ENCODE results near the gene UBAC2. TPM values are rescaled to one million over a fixed set of nuclear protein-coding genes. Genes with fewer than 3 reads are reported as not detected.

Gene UBAC2
- total RNA-seq, 1 experiment from 2014 or later = 41.0 TPM

GRCh38 chr13:99322297-99323103 is 121.8 kb downstream of the UBAC2 start:
- Mint-ChIP-seq H3K36me3 (ENCODE audit: insufficient read depth, unreplicated experiment) (no peaks in the 10 kb centered on the region), H3K4me3 (ENCODE audit: low read depth, unreplicated experiment) (no peak overlapping the region), H3K9me3 (ENCODE audit: low read depth, unreplicated experiment) (no peaks in the 10 kb centered on the region), H3K27me3 (ENCODE audit: unreplicated experiment) (no peaks in the 10 kb centered on the region), H3K4me1 (ENCODE audit: low read depth, unreplicated experiment) (no peaks in the 10 kb centered on the region), H3K27ac (ENCODE audit: unreplicated experiment) (no peak overlapping the region)
- DNase-seq = no peak
- CTCF ChIA-PET = no interaction called here
- no peak for TF ChIP-seq CTCF (IDR thresholded peaks at IDR 0.05; ENCODE audit: unreplicated experiment)
- no TSS peak for BruUV-seq (replicated peaks)
- intact Hi-C loops (cut with micrococcal nuclease; ENCODE audit: unreplicated experiment) = no loop called here

- Mint-ChIP-seq H3K36me3 (ENCODE audit: insufficient read depth, unreplicated experiment) (no peaks in the 10 kb centered on the region), H3K4me1 (ENCODE audit: low read depth, unreplicated experiment) (no peaks in the 10 kb centered on the region), H3K4me3 (ENCODE audit: low read depth, unreplicated experiment) (no peak overlapping the region), H3K27ac (ENCODE audit: unreplicated experiment) (no peak overlapping the region), H3K9me3 (ENCODE audit: low read depth, unreplicated experiment) (no peaks in the 10 kb centered on the region), H3K27me3 (ENCODE audit: unreplicated experiment) (no peaks in the 10 kb centered on the region)
- no TSS peak for BruUV-seq (replicated peaks)
- no peak for TF ChIP-seq CTCF (IDR thresholded peaks at IDR 0.05; ENCODE audit: unreplicated experiment)
- intact Hi-C loops (cut with micrococcal nuclease; ENCODE audit: unreplicated experiment) = no loop called here
- CTCF ChIA-PET = no interaction called here
- no peak for DNase-seq
These were observed 122.8 kb downstream of the UBAC2 start for GRCh38 chr13:99323488-99323887.

- no peak for DNase-seq
- no TSS peak for BruUV-seq (replicated peaks)
- CTCF ChIA-PET = no interaction called here
- Mint-ChIP-seq H3K9me3 (ENCODE audit: low read depth, unreplicated experiment) (no peaks in the 10 kb centered on the region), H3K4me1 (ENCODE audit: low read depth, unreplicated experiment) (no peaks in the 10 kb centered on the region), H3K27ac (ENCODE audit: unreplicated experiment) (no peak overlapping the region), H3K4me3 (ENCODE audit: low read depth, unreplicated experiment) (no peak overlapping the region), H3K36me3 (ENCODE audit: insufficient read depth, unreplicated experiment) (no peaks in the 10 kb centered on the region), H3K27me3 (ENCODE audit: unreplicated experiment) (no peaks in the 10 kb centered on the region)
- TF ChIP-seq CTCF (IDR thresholded peaks at IDR 0.05; ENCODE audit: unreplicated experiment) = no peak
- intact Hi-C loops (cut with micrococcal nuclease; ENCODE audit: unreplicated experiment) = no loop called here
These were observed 125.4 kb downstream of the UBAC2 start for GRCh38 chr13:99326012-99326411.

- intact Hi-C loops (cut with micrococcal nuclease; ENCODE audit: unreplicated experiment) = no loop called here
- Mint-ChIP-seq H3K27me3 (ENCODE audit: unreplicated experiment) (no peaks in the 10 kb centered on the region), H3K36me3 (ENCODE audit: insufficient read depth, unreplicated experiment) (no peaks in the 10 kb centered on the region), H3K27ac (ENCODE audit: unreplicated experiment) (no peak overlapping the region), H3K4me1 (ENCODE audit: low read depth, unreplicated experiment) (no peaks in the 10 kb centered on the region), H3K4me3 (ENCODE audit: low read depth, unreplicated experiment) (no peak overlapping the region), H3K9me3 (ENCODE audit: low read depth, unreplicated experiment) (no peaks in the 10 kb centered on the region)
- BruUV-seq (replicated peaks) = no TSS peak
- CTCF ChIA-PET = no interaction called here
- DNase-seq = no peak
- no peak for TF ChIP-seq CTCF (IDR thresholded peaks at IDR 0.05; ENCODE audit: unreplicated experiment)
These were observed 126.5 kb downstream of the UBAC2 start for GRCh38 chr13:99327126-99327525.
